Left renal pelvis (tissue), 4 donors: ENCODE results near the gene DDO. TPM values are rescaled to one million over a fixed set of nuclear protein-coding genes. Genes with fewer than 3 reads are reported as not detected.

Experiments
- DNase-seq, 4 donors: peaks; one replicate each; pipeline ENCODE4 v3.0.0-alpha.2; 2013; ENCODE audit warnings: low read depth in 4 of 4, low spot score in 3 of 4
- polyA plus RNA-seq, 4 donors: library from polyadenylated mRNA; unstranded; fragments of 120-200 nt; gene quantifications; one replicate each; pipeline ENCODE4 v1.2.1, GENCODE V29; 2013; ENCODE audit not compliant: insufficient read length in 4 of 4

The DDO gene
- polyA plus RNA-seq, 4 donors: 0.14 to 1.1 (median 0.77) TPM

GRCh38 chr6:110421749-110422443, 6.5 kb upstream of the DDO start:
- no peak for DNase-seq

DNA sequence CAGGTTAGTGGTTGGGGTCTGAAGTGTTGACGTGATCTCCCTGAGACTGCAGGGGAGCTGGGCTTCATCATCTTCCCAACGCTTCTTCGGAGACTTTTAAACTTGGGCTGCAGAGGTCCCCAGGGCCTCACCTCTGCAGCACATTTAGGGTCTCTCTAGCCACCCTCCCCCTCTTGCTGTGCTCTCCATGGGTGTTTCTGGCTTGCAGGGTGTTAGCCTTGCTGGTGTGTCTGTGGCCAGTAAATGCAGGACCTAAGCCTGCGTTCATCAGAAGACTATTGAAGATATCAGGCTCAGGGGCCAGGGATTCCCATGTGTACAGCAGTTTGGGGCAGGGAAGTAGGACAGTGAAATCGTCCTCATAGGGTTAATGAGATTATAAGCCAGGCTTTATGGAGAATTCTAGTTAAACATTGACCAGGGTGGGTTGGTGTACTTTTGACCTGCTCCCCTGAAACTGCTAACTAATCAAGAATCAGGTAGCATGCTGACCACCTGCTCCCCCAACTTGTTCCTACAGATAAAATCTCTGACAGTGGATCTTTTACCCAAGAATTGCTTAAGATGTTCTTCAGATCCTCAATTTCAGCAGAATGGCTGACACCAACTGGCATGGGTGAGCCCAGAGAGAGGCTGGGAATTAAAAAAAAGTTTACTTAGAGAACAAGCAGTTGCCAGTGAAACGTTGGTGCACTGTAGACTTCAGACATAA, 3.8 kb upstream of the DDO start:
- DNase-seq: peak in 1 of 4 donors; percentile 42

GRCh38 chr6:110418594-110418993, 3.2 kb upstream of the DDO start:
- DNase-seq: no peak

- no peak for DNase-seq
These were observed 706 bp downstream of the DDO start for GRCh38 chr6:110414669-110415068.

GRCh38 chr6:110412360-110412759, 3.0 kb downstream of the DDO start:
- DNase-seq: no peak

- no peak for DNase-seq
These were observed 4.9 kb downstream of the DDO start for GRCh38 chr6:110410511-110410910.

DNA sequence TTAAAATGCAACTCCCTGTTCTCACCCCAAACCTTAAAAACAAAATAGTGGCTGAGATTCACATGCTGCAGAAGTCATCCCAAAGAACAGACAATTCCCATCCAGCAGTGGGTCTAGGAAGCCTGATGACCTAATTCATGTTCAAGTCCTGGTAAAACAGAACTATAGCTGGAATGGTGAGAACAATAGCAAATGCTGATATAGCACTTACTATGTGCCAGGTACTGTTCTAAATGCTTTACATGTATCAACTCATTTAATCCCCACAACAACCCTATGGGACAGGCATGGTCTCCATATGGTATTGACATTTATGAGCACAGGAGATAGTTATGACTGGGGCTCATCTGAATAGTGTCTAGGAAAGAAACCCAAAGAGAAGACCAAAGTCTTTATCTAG, 5.6 kb downstream of the DDO start:
- no peak for DNase-seq

- DNase-seq: no peak
These were observed 6.5 kb downstream of the DDO start for GRCh38 chr6:110408901-110409300.

- DNase-seq: no peak
These were observed 10.8 kb downstream of the DDO start for GRCh38 chr6:110404607-110405006.

DNA sequence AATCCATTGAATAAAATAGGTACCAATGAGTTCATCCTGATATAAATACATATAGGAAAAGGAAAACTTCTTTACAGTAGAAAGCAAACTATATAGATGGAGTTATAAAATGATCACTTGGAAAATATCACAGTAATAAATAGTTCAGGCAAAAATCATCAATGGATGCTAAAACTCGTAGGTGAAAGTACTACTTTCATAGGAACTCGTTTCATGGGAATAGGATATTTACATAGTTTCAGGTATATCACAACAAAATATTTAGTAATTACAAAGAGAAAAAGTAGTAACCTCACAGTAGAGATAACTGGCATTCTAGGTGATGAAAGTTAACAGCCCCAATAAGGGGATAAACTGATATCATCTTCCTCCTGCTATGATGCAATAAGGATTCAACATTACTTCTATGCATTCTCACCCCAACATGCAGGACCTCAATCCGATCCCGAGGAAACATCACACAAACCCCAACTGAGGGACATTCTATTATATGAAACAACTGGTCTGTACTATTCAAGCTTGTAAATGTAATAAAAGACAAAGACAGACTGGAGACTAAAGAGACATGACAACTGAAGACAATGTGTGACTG, 13.7 kb downstream of the DDO start:
- no peak for DNase-seq

- DNase-seq: no peak
These were observed 15.2 kb downstream of the DDO start for GRCh38 chr6:110400208-110400607.

GRCh38 chr6:110399219-110400071, 15.9 kb downstream of the DDO start:
- DNase-seq: no peak

DNA sequence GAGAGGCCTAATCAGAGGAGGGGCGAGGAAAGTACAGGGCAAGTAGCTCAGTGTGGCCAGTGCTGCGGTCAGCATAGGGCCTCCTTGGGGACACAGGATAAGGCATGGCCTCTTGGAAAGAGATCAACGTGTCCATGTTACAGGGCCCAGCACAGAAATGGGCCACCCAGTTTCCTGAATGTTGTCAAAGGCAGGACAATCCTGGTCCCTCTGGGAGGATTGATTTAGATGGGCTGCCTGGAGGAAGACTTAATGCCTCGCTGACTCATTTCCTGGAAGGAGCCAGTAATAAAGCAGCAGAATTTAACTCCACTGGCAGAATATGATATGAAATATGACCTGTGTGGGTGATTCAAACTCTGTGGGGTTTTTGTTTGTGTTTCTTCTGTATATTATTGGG, 16.6 kb downstream of the DDO start:
- DNase-seq: no peak

DNA sequence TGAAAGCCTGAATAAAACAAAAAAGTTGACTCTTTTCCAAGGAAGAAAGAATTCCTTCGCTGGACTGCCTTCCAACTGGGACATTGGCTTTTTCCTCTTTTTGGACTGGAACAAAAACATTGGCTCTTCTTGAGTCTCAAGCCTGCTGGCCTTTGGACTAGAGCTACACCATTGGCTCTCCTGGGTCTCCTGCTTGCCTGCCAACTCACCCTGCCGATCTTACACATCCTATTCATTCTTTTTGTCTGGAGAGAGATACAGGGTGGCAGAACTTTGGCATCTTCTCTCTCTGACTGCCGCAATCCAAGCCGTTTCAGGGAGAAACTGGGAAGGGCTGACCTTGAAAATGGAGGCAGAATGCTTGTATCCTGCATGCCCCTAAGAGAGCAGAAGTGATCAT, 20.2 kb downstream of the DDO start:
- DNase-seq: no peak

GRCh38 chr6:110394409-110394808, 21.0 kb downstream of the DDO start:
- DNase-seq: no peak

- DNase-seq: no peak
These were observed 22.6 kb downstream of the DDO start for GRCh38 chr6:110392727-110393126.

GRCh38 chr6:110390404-110390803, 25.0 kb downstream of the DDO start:
- DNase-seq: no peak

DNA sequence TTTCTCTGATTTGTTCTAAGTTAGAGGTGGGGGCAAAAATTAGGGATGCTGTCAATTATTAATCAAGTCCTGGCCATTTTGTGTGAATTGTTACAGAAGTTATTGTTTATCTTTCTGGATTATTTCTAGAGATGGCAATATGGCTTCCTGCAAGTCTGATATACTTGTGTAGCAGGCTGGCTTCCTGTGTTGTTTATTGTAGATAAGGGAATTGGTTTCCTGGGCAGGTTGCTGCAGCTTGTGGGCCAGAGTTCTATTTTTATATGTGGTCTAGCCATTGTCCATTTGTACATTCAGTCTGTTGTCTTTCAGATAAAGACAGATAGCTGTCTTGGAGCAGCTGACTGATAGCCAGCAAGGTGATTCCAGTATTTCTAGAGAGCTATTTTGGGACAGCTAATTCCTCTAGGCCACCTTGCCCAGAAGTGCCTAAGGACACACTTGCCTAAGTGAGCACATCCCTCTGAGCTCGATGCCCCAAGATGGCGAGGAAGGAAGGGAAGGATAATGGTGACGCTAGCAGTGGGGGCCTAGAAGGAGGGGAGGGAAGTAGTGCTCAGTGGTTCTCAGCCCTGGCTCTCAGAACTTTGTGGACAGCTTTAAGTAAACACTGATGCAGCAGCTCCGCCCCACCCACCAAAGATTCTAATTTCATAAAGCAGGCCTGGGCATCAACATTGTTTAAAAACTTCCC, 25.5 kb downstream of the DDO start:
- no peak for DNase-seq

DNA sequence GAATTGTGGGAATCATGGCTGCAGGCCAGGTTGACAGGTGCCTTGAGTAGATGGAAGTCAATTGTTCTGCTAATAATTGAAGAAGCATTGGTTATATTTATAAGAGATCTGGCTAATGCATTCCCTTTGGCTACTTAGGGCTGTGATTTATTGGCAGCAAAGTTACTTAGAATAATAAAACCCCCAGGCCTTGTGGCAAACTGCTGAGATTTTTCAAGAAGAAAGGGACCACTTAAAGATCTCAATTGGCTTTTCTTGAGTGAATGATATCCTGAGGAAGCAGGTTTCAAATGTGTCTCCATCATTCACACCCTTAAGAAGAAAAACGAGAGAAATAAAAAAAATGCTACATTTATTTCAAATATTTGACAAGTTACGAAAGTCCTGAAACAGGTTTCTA, 27.4 kb downstream of the DDO start:
- DNase-seq: no peak

DNA sequence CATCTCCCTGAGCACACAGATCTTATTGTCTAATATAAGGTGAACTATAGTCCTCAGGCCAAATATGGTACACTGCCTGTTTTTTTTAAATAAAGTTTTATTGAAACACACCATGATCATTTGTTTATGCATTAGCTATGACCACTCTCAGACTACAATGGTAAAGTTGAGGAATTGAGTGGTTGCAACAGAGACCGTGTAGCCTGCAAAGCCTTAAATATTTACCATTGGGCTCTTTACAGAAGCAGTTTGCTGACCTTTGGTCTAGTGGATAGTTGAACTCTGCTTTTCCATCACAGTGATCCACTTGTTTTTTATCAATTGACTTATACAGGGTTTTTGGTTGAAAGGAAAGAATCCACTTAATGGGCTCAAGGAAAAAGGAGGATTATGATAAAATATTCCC, 29.9 kb downstream of the DDO start:
- no peak for DNase-seq

- no peak for DNase-seq
These were observed 36.8 kb downstream of the DDO start for GRCh38 chr6:110378552-110378951.
